Activated naive CD8-positive, alpha-beta T cell treated with anti-CD3 and anti-CD28 coated beads, Interleukin-2, amount 10 ng/mL, durations not matched to agents 7 days and 5 days (primary cell): ENCODE results near the gene FSIP1. TPM values are rescaled to one million over a fixed set of nuclear protein-coding genes. Genes with fewer than 3 reads are reported as not detected.

Experiments
- ATAC-seq: fragments of 150-1000 bp; cut with Tn5 transposase; one replicate; pipeline ENCODE4 v1.10.0; 2021; ENCODE audit warnings: low read depth, moderate library complexity
- POLR2A ChIA-PET: fragments of 350-600 bp; sonication (Branson Sonifier 250); formaldehyde crosslinking; loops from one replicate; lab custom pipeline; 2021; ENCODE audit warnings: antibody characterized with exemption; lab: Charles Lee
- DNase-seq: peaks from one replicate; pipeline ENCODE4 v3.0.0; 2021
- H3K27ac Mint-ChIP-seq: one replicate; pipeline ENCODE4 v1.8.0; 2022; ENCODE audit warnings: mild to moderate bottlenecking, mixed read lengths
- H3K27me3 Mint-ChIP-seq: one replicate; pipeline ENCODE4 v1.8.0; 2022; ENCODE audit warnings: mild to moderate bottlenecking, moderate library complexity, mixed read lengths
- H3K36me3 Mint-ChIP-seq: one replicate; pipeline ENCODE4 v1.8.0; 2021; ENCODE audit warnings: mild to moderate bottlenecking, mixed read lengths
- H3K4me1 Mint-ChIP-seq: one replicate; pipeline ENCODE4 v1.8.0; 2021; ENCODE audit warnings: mixed read lengths
- H3K4me3 Mint-ChIP-seq: one replicate; pipeline ENCODE4 v1.8.0; 2022; ENCODE audit warnings: mild to moderate bottlenecking, moderate library complexity, mixed read lengths
- H3K9me3 Mint-ChIP-seq: one replicate; pipeline ENCODE4 v1.8.0; 2021; ENCODE audit warnings: mixed read lengths
- total RNA-seq, 2 experiments: library from RNA; stranded (reverse); gene quantifications; one replicate each; pipeline ENCODE4 v1.2.3, GENCODE V29; 2021

FSIP1 gene
- total RNA-seq, 2 experiments from 2014 or later = 0.68 to 0.75 TPM

DNA sequence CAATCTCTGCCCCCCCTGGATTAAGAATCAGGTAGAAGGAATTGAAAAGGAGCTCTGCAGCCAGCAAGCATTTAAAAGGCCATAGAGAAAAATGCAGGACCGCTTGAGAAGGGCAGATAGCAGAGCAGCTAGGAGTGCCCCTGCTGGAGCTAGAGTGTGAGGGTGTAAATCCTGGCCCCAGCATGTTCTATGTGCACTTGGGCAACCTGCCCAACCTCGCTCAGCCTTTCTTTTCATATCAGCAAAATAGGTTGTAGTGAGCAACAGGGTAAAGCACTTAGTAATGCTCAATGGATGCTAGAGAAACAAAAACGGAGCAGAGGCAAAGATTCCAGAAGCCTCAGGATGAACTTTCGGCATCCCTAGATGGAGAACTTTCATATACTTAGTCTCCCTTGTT lies 226.8 kb downstream of the FSIP1 start:
- no peaks in the 10 kb centered on the region for H3K36me3 Mint-ChIP-seq
- POLR2A ChIA-PET = no interaction called here
- H3K4me1 Mint-ChIP-seq = peaks cover 4% of the 10 kb centered on the region
- no peak overlapping the region for H3K27ac Mint-ChIP-seq
- no peak overlapping the region for H3K4me3 Mint-ChIP-seq
- no peak for DNase-seq
- peaks cover 13% of the 10 kb centered on the region for H3K27me3 Mint-ChIP-seq
- no peaks in the 10 kb centered on the region for H3K9me3 Mint-ChIP-seq
- no peak for ATAC-seq

- H3K27me3 Mint-ChIP-seq = peaks cover 13% of the 10 kb centered on the region
- H3K27ac Mint-ChIP-seq = no peak overlapping the region
- H3K4me1 Mint-ChIP-seq = peaks cover 4% of the 10 kb centered on the region
- ATAC-seq = no peak
- no peak overlapping the region for H3K4me3 Mint-ChIP-seq
- POLR2A ChIA-PET = no interaction called here
- H3K36me3 Mint-ChIP-seq = no peaks in the 10 kb centered on the region
- DNase-seq = no peak
- no peaks in the 10 kb centered on the region for H3K9me3 Mint-ChIP-seq
These were observed 227.8 kb downstream of the FSIP1 start for GRCh38 chr15:39554746-39555387.

DNA sequence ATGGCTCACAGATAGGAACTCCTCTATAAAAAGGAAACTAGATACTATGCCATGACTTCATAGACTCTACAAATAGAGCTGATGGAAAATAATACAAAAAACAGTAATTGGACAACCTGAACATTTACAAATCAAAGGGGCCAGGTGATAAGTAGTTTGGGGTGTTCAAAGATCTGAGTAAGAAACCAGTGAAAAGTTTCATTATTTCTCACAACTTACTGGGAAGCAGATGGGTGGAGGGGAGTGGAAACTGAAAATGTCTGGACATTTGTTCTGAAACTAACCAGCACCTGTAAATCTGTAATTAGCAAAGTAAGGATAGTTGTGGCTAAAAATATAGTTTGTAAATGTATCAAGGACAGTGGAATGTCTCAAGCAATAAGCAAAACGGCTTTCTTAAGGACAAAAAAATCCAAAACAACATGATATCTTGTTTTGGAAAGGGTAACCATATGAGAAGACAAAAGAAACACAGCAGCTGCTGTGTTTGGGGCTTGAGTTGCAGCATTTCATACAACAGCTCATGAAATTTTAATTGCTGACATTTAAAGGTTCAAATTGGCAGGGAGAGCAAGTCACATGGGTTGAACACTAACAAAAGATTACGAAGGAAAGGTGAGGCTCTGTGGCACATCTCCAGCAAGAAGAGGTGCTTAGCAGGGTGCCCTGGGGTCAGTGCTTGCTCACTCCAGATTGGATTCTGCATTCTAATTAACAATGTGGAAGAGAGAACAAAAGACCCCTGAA lies 228.5 kb downstream of the FSIP1 start:
- POLR2A ChIA-PET = no interaction called here
- peaks cover 14% of the 10 kb centered on the region for H3K27me3 Mint-ChIP-seq

GRCh38 chr15:39552556-39552955 lies 230.1 kb downstream of the FSIP1 start:
- no peaks in the 10 kb centered on the region for H3K9me3 Mint-ChIP-seq
- peaks cover 4% of the 10 kb centered on the region for H3K4me1 Mint-ChIP-seq
- no peak overlapping the region for H3K27ac Mint-ChIP-seq
- POLR2A ChIA-PET = no interaction called here
- DNase-seq (no peak), ATAC-seq (no peak)
- no peaks in the 10 kb centered on the region for H3K36me3 Mint-ChIP-seq
- peaks cover 15% of the 10 kb centered on the region for H3K27me3 Mint-ChIP-seq
- H3K4me3 Mint-ChIP-seq = no peak overlapping the region

More for the DNA sequence above, 228.5 kb downstream of the FSIP1 start:
- DNase-seq = no peak
- no peak overlapping the region for H3K27ac Mint-ChIP-seq
- no peak overlapping the region for H3K4me3 Mint-ChIP-seq
- ATAC-seq = no peak
- H3K36me3 Mint-ChIP-seq = no peaks in the 10 kb centered on the region
- H3K4me1 Mint-ChIP-seq = peaks cover 4% of the 10 kb centered on the region
- no peaks in the 10 kb centered on the region for H3K9me3 Mint-ChIP-seq

DNA sequence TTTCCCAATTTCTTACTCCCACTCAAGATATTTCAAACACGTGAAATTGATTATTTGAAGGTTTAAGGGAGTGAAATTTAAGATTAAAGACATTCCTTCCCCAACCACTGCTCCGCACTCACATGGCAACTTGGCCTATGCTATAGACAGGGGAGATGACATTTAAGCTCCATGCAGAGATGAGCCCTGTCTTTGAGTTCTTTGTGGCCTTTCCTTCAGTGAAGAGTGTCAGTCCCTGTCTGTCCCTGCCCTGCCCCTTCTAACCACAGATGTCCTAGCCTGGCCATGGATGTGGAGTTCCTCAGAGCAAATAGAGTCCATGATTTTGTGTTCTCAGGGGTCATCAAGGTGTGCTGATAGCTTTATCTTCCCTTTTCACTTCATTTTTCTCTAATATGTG lies 231.2 kb downstream of the FSIP1 start:
- Mint-ChIP-seq H3K4me3 (no peak overlapping the region), H3K27me3 (peaks cover 17% of the 10 kb centered on the region), H3K27ac (no peak overlapping the region), H3K4me1 (peaks cover 4% of the 10 kb centered on the region), H3K36me3 (no peaks in the 10 kb centered on the region), H3K9me3 (no peaks in the 10 kb centered on the region)
- POLR2A ChIA-PET = no interaction called here
- ATAC-seq = no peak
- no peak for DNase-seq

Other genes with a start within 250 kb of the FSIP1 start
- 1 to 10 TPM; 5.4 to 6.0 TPM for gene THBS1, start 201.8 kb downstream of the FSIP1 start, total RNA-seq
- gene GPR176, start 137.4 kb upstream of the FSIP1 start, total RNA-seq = under 1 TPM; 0.09 to 0.14 TPM
- gene EIF2AK4, start 151.3 kb upstream of the FSIP1 start, total RNA-seq = 10 to 100 TPM; 26.4 to 28.7 TPM